IMR-90 (cell line): ENCODE results near the gene PRMT7.

Experiments used
- BHLHE40 ChIP-seq: fragments of 150-350 bp; IDR thresholded peaks from 2 replicates; pipeline ENCODE4 v1.6.1; 2016; ENCODE audit warnings: mild to moderate bottlenecking, low read depth, low read length
- CTCF ChIP-seq: conservative IDR thresholded peaks from 2 replicates; pipeline ENCODE4 v1.5.1; 2012; ENCODE audit warnings: mild to moderate bottlenecking, low read depth, low read length, improper control_type of control experiment
- FOS ChIP-seq: fragments of 150-350 bp; IDR thresholded peaks from 2 replicates; pipeline ENCODE4 v1.6.1; 2016; ENCODE audit warnings: low read depth, low read length
- MAFK ChIP-seq: IDR thresholded peaks from 2 replicates; pipeline ENCODE4 v1.6.1; 2012; ENCODE audit warnings: low read depth, low read length, improper control_type of control experiment
- MAZ ChIP-seq: IDR thresholded peaks from 2 replicates; pipeline ENCODE4 v1.6.1; 2012; ENCODE audit warnings: low read depth, mild to moderate bottlenecking, low read length, improper control_type of control experiment, moderate library complexity, borderline replicate concordance
- MXI1 ChIP-seq: IDR thresholded peaks from 2 replicates; pipeline ENCODE4 v1.6.1; 2012; ENCODE audit warnings: low read depth, mild to moderate bottlenecking, low read length, moderate library complexity, borderline replicate concordance
- POLR2A ChIP-seq: IDR thresholded peaks from 2 replicates; pipeline ENCODE4 v1.6.1; 2012; ENCODE audit warnings: mild to moderate bottlenecking, low read depth, low read length
- RAD21 ChIP-seq: IDR thresholded peaks from 2 replicates; pipeline ENCODE4 v1.6.1; 2012; ENCODE audit warnings: low read length, improper control_type of control experiment
- RCOR1 ChIP-seq: IDR thresholded peaks from 2 replicates; pipeline ENCODE4 v1.6.1; 2012; ENCODE audit warnings: mild to moderate bottlenecking, low read length, improper control_type of control experiment; ENCODE audit not compliant: insufficient replicate concordance
- RFX5 ChIP-seq: IDR thresholded peaks from 2 replicates; pipeline ENCODE4 v1.8.0; 2012; ENCODE audit warnings: low read depth, mild to moderate bottlenecking, low read length, moderate library complexity

DNA sequence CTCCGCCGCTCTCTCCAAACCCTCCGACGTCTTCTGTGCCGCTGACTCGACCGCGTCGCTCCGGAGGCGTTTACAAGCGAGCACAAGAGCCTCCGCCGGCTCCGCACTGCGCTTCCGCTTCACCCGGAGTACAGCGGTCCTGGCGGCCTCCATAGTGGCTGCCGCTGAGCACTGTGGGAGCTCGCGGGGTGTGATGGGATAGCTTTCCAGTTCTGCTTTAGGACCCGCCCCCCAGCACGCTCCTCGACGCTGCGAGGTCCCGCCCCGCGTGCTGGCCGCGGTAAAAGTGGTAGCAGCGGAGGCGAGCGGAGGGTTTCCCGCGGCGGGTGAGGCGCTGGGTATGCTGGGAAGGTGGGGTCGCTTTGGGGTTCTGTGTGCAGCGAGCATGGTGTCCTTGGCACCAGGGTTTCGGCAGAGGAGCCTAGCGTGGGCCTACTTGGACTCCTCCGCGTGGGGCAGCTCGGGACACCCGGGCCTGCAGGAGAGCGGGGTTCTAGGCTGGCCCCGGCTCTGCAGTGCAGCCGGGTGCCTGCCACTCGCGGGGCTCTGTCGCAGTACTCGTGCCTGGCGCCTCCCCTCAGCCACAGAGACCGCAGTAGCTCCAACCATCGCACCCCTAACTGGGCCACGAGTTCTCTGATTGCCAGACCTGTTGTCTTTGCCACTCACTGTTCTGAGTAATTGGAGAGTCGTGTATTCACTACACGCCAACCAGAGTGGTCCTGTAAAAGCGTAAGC lies at the start of gene PRMT7, which contains the start of gene SLC7A6OS:
- 0 out of 2 replicates have a peak, but pooled peaks have one; percentile 4 for TF ChIP-seq MAZ
- TF ChIP-seq CTCF: 0 out of 2 replicates have a peak, but pooled peaks have one; percentile 5
- no peak for TF ChIP-seq RCOR1
- no peak for TF ChIP-seq MAFK
- no peak for TF ChIP-seq RFX5
- TF ChIP-seq FOS: no peak
- TF ChIP-seq POLR2A: peak; percentile 85
- peak; percentile 86 for TF ChIP-seq MXI1
- TF ChIP-seq BHLHE40: peak; percentile 68; the same call in 1 of the 2 replicates
- no peak for TF ChIP-seq RAD21
